Neural progenitor cell (in vitro differentiated cells): ENCODE measurements around the gene ZNF346. TPM values are rescaled to one million over a fixed set of nuclear protein-coding genes. Genes with fewer than 3 reads are reported as not detected.
"Not testable (repeated sequence)": the region's sequence is repeated elsewhere in the genome, so short reads cannot be mapped to it uniquely, and the experiment has no call there.

Experiments
- DNase-seq: peaks from one replicate; pipeline ENCODE4 v3.0.0-alpha.2; 2016; ENCODE audit warnings: low spot score
- H2AFZ ChIP-seq: fragments of 200-600 bp; sonication (generic); replicated peaks from 2 replicates; pipeline ENCODE4 v1.6.1; 2016; ENCODE audit warnings: antibody characterized with exemption
- H3F3A ChIP-seq: fragments of 200-600 bp; sonication (generic); 2 replicates; pipeline ENCODE4 v1.6.1; 2016; ENCODE audit warnings: antibody characterized with exemption, low read depth
- H3K27ac ChIP-seq: fragments of 200-600 bp; sonication (generic); 2 replicates; pipeline ENCODE4 v1.5.1; 2016; ENCODE audit warnings: mild to moderate bottlenecking
- H3K27me3 ChIP-seq: fragments of 200-600 bp; sonication (generic); 2 replicates; pipeline ENCODE4 v1.6.1; 2016; ENCODE audit warnings: mild to moderate bottlenecking, moderate library complexity
- H3K36me3 ChIP-seq: fragments of 200-600 bp; sonication (generic); 2 replicates; pipeline ENCODE4 v1.5.1; 2016
- H3K4me1 ChIP-seq: fragments of 200-600 bp; sonication (generic); 2 replicates; pipeline ENCODE4 v1.6.1; 2016; ENCODE audit warnings: mixed run types
- H3K4me2 ChIP-seq: fragments of 200-600 bp; sonication (generic); 2 replicates; pipeline ENCODE4 v1.6.1; 2016
- H3K4me3 ChIP-seq: fragments of 200-600 bp; sonication (generic); 2 replicates; pipeline ENCODE4 v1.5.1; 2016
- H3K79me2 ChIP-seq: fragments of 200-600 bp; sonication (generic); 2 replicates; pipeline ENCODE4 v1.6.1; 2016; ENCODE audit warnings: low read depth
- H3K9ac ChIP-seq: fragments of 200-600 bp; sonication (generic); 2 replicates; pipeline ENCODE4 v1.6.1; 2016
- H3K9me3 ChIP-seq: fragments of 200-600 bp; sonication (generic); 2 replicates; pipeline ENCODE4 v1.5.1; 2016; ENCODE audit warnings: low read depth
- H4K20me1 ChIP-seq: fragments of 200-600 bp; sonication (generic); 2 replicates; pipeline ENCODE4 v1.6.1; 2016; ENCODE audit warnings: low read depth
- H3K27ac Mint-ChIP-seq: 3 replicates; pipeline ENCODE4 v1.8.0; 2021; ENCODE audit warnings: mixed read lengths
- H3K27me3 Mint-ChIP-seq: 2 replicates; pipeline ENCODE4 v1.8.0; 2022; ENCODE audit warnings: low read depth, mild to moderate bottlenecking, inconsistent platforms, moderate library complexity, mixed read lengths; ENCODE audit not compliant: insufficient read depth
- H3K36me3 Mint-ChIP-seq: 3 replicates; pipeline ENCODE4 v1.8.0; 2021; ENCODE audit warnings: mixed read lengths
- H3K4me1 Mint-ChIP-seq: 3 replicates; pipeline ENCODE4 v1.8.0; 2021; ENCODE audit warnings: mixed read lengths
- H3K4me3 Mint-ChIP-seq: 3 replicates; pipeline ENCODE4 v1.8.0; 2021; ENCODE audit warnings: mild to moderate bottlenecking, moderate library complexity, mixed read lengths
- H3K9me3 Mint-ChIP-seq: 3 replicates; pipeline ENCODE4 v1.8.0; 2020; ENCODE audit warnings: mixed read lengths
- EZH2 ChIP-seq: fragments of 200-600 bp; sonication (generic); IDR thresholded peaks from 2 replicates; pipeline ENCODE4 v1.6.1; 2017; ENCODE audit warnings: antibody characterized with exemption, mild to moderate bottlenecking, moderate library complexity
- EZH2phosphoT487 ChIP-seq: fragments of 200-600 bp; sonication (generic); IDR thresholded peaks from 2 replicates; pipeline ENCODE4 v1.6.1; 2017; ENCODE audit warnings: antibody characterized with exemption
- total RNA-seq: library from RNA; depleted of rRNA; stranded (reverse); fragments of >200 nt; gene quantifications from 2 replicates; pipeline ENCODE4 v1.2.3, GENCODE V29; 2015; ENCODE audit warnings: low replicate concordance
- TF ChIP-seq, protein P1 (sequence below): fragments of 200-600 bp; sonication (generic); IDR thresholded peaks from 2 replicates; pipeline ENCODE4 v1.5.1; 2017; ENCODE audit warnings: antibody characterized with exemption, mild to moderate bottlenecking

Gene ZNF346
- total RNA-seq, 1 donor from 2014 or later: 28.2 TPM

- Histone ChIP-seq H3K9ac (no peak overlapping the region), H3K9me3 (no peaks in the 10 kb centered on the region), H3K27me3 (no peaks in the 10 kb centered on the region), H2AFZ (no peak overlapping the region), H3F3A (no peaks in the 10 kb centered on the region), H3K4me2 (no peak overlapping the region), H3K79me2 (peaks cover 13% of the 10 kb centered on the region), H3K4me1 (no peaks in the 10 kb centered on the region), H3K27ac (no peak overlapping the region), H3K36me3 (peaks cover 4% of the 10 kb centered on the region), H4K20me1 (peaks cover 13% of the 10 kb centered on the region), H3K4me3 (no peak overlapping the region)
- Mint-ChIP-seq H3K4me1 (no peaks in the 10 kb centered on the region), H3K9me3 (no peaks in the 10 kb centered on the region), H3K36me3 (peaks cover 26% of the 10 kb centered on the region), H3K4me3 (no peak overlapping the region), H3K27me3 (peaks cover 2% of the 10 kb centered on the region), H3K27ac (no peak overlapping the region)
- no peak for TF ChIP-seq EZH2
- no peak for TF ChIP-seq EZH2phosphoT487
- TF ChIP-seq, protein P1, sequence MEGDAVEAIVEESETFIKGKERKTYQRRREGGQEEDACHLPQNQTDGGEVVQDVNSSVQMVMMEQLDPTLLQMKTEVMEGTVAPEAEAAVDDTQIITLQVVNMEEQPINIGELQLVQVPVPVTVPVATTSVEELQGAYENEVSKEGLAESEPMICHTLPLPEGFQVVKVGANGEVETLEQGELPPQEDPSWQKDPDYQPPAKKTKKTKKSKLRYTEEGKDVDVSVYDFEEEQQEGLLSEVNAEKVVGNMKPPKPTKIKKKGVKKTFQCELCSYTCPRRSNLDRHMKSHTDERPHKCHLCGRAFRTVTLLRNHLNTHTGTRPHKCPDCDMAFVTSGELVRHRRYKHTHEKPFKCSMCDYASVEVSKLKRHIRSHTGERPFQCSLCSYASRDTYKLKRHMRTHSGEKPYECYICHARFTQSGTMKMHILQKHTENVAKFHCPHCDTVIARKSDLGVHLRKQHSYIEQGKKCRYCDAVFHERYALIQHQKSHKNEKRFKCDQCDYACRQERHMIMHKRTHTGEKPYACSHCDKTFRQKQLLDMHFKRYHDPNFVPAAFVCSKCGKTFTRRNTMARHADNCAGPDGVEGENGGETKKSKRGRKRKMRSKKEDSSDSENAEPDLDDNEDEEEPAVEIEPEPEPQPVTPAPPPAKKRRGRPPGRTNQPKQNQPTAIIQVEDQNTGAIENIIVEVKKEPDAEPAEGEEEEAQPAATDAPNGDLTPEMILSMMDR: no peak
- DNase-seq: no peak
Observed at GRCh38 chr5:177043114-177043513, 20.6 kb downstream of the ZNF346 start.

DNA sequence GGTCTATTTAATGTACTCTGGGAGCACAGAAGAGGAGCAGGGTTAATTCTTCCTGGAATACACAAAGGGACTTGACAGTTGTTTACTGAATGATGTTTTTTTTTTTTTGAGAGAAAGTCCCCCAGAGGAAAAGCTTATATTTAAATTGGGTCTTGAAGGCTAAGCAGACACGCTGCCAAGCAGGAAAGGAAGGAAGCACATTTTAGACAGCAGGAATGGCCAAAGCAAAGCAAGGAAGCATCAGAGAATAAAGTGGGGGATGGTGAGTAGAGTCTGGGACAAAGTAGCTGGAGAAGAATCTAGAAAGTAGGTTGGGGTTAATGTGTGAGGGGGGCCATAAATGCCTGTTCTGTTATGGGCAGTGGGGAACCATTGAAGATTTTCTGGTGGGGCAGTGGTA is 21.5 kb downstream of the ZNF346 start:
- TF ChIP-seq, protein P1: no peak
- TF ChIP-seq EZH2 (no peak), EZH2phosphoT487 (no peak)
- Histone ChIP-seq H3K36me3 (peaks cover 4% of the 10 kb centered on the region), H3K27me3 (no peaks in the 10 kb centered on the region), H3K9ac (no peak overlapping the region), H3F3A (no peaks in the 10 kb centered on the region), H3K27ac (no peak overlapping the region), H3K4me2 (no peak overlapping the region), H3K79me2 (peaks cover 7% of the 10 kb centered on the region), H3K9me3 (no peaks in the 10 kb centered on the region), H3K4me3 (no peak overlapping the region), H3K4me1 (no peaks in the 10 kb centered on the region), H2AFZ (no peak overlapping the region), H4K20me1 (peaks cover 7% of the 10 kb centered on the region)
- Mint-ChIP-seq H3K4me1 (no peaks in the 10 kb centered on the region), H3K4me3 (no peak overlapping the region), H3K36me3 (peaks cover 29% of the 10 kb centered on the region), H3K27ac (no peak overlapping the region), H3K9me3 (no peaks in the 10 kb centered on the region), H3K27me3 (peaks cover 2% of the 10 kb centered on the region)
- DNase-seq: no peak

DNA sequence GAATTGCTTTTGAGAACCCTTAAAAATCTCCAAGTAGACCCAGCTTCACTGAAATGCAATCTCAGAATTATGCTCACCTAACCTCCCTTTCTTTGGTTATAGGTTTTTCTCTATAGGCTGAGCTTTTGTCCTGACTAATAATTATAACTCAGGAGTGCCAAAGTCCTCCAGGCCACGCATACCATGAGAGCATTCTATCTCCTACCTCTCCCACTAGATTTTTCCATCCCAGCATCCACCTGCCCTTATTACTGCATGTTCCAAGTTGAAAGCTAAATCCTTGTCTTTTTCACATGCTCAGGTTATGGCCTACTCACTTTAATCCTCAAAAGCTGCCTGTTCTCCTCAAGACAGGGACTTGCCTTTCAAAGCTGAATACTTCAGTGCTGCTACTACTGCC is 22.1 kb downstream of the ZNF346 start:
- no peaks in the 10 kb centered on the region for H3K9me3 ChIP-seq
- H3K4me1 Mint-ChIP-seq: no peaks in the 10 kb centered on the region
- no peaks in the 10 kb centered on the region for H3K9me3 Mint-ChIP-seq
- no peaks in the 10 kb centered on the region for H3K4me1 ChIP-seq
- H3K36me3 Mint-ChIP-seq: peaks cover 32% of the 10 kb centered on the region
- TF ChIP-seq EZH2phosphoT487: no peak
- H3K27ac Mint-ChIP-seq: no peak overlapping the region
- no peak overlapping the region for H3K9ac ChIP-seq
- DNase-seq: no peak
- no peak overlapping the region for H3K4me2 ChIP-seq
- H3K4me3 Mint-ChIP-seq: no peak overlapping the region
- H3K27ac ChIP-seq: no peak overlapping the region
- H3K79me2 ChIP-seq: peaks cover under 1% of the 10 kb centered on the region
- H4K20me1 ChIP-seq: peaks cover under 1% of the 10 kb centered on the region
- H3K27me3 ChIP-seq: no peaks in the 10 kb centered on the region
- H3K36me3 ChIP-seq: peaks cover 4% of the 10 kb centered on the region
- H3K4me3 ChIP-seq: no peak overlapping the region
- peaks cover 2% of the 10 kb centered on the region for H3K27me3 Mint-ChIP-seq
- H3F3A ChIP-seq: no peaks in the 10 kb centered on the region
- no peak overlapping the region for H2AFZ ChIP-seq

- DNase-seq: no peak
- H3K4me1 Mint-ChIP-seq: peaks cover 3% of the 10 kb centered on the region
- H3K4me1 ChIP-seq: no peaks in the 10 kb centered on the region
- no peak overlapping the region for H3K4me2 ChIP-seq
- no peak overlapping the region for H3K4me3 Mint-ChIP-seq
- no peak overlapping the region for H3K4me3 ChIP-seq
- H3K79me2 ChIP-seq: no peaks in the 10 kb centered on the region
- H3K27me3 Mint-ChIP-seq: peaks cover 2% of the 10 kb centered on the region
- no peak overlapping the region for H3K9ac ChIP-seq
- H3K27me3 ChIP-seq: no peaks in the 10 kb centered on the region
- TF ChIP-seq EZH2phosphoT487 (no peak), EZH2 (no peak)
- TF ChIP-seq, protein P1: no peak
- H3K27ac Mint-ChIP-seq: no peak overlapping the region
- no peaks in the 10 kb centered on the region for H3K9me3 Mint-ChIP-seq
- no peak overlapping the region for H2AFZ ChIP-seq
- H3F3A ChIP-seq: peaks cover 9% of the 10 kb centered on the region
- no peak overlapping the region for H3K27ac ChIP-seq
- H3K9me3 ChIP-seq: no peaks in the 10 kb centered on the region
- H3K36me3 ChIP-seq: peaks cover 4% of the 10 kb centered on the region
- H3K36me3 Mint-ChIP-seq: peaks cover 32% of the 10 kb centered on the region
- H4K20me1 ChIP-seq: no peaks in the 10 kb centered on the region
Observed at GRCh38 chr5:177045631-177046030, 23.1 kb downstream of the ZNF346 start.

GRCh38 chr5:177048531-177048930 is 26.0 kb downstream of the ZNF346 start:
- H3K36me3 ChIP-seq, H3K4me1 ChIP-seq, H3K27me3 Mint-ChIP-seq, H3K27ac ChIP-seq, H3K27me3 ChIP-seq, H3K4me1 Mint-ChIP-seq, H3K9me3 ChIP-seq, H3K9me3 Mint-ChIP-seq, H3K79me2 ChIP-seq, H3K4me3 Mint-ChIP-seq, H4K20me1 ChIP-seq, H3K4me3 ChIP-seq, H2AFZ ChIP-seq, H3K9ac ChIP-seq, DNase-seq, H3F3A ChIP-seq, H3K27ac Mint-ChIP-seq, H3K4me2 ChIP-seq: not testable (repeated sequence)
- H3K36me3 Mint-ChIP-seq: peaks cover 29% of the 10 kb centered on the region
